Measurements from ENCODE around the gene DLGAP1.

- no peak for TF ChIP-seq POLR2AphosphoS5 (IDR thresholded peaks at IDR 0.05; ENCODE audit: low read depth, low read length)
- TF ChIP-seq, protein P1, sequence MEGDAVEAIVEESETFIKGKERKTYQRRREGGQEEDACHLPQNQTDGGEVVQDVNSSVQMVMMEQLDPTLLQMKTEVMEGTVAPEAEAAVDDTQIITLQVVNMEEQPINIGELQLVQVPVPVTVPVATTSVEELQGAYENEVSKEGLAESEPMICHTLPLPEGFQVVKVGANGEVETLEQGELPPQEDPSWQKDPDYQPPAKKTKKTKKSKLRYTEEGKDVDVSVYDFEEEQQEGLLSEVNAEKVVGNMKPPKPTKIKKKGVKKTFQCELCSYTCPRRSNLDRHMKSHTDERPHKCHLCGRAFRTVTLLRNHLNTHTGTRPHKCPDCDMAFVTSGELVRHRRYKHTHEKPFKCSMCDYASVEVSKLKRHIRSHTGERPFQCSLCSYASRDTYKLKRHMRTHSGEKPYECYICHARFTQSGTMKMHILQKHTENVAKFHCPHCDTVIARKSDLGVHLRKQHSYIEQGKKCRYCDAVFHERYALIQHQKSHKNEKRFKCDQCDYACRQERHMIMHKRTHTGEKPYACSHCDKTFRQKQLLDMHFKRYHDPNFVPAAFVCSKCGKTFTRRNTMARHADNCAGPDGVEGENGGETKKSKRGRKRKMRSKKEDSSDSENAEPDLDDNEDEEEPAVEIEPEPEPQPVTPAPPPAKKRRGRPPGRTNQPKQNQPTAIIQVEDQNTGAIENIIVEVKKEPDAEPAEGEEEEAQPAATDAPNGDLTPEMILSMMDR (IDR thresholded peaks at IDR 0.05; ENCODE audit: control extremely low read depth in 1 of 3, insufficient read depth in 1 of 3, low read depth in 1 of 3, low read length in 3 of 3) = no peak
- TF ChIP-seq SP2 (IDR thresholded peaks at IDR 0.05; ENCODE audit: low read length) = no peak
- no peak for TF ChIP-seq SRF (IDR thresholded peaks at IDR 0.05; ENCODE audit: low read depth, low read length)
Measured at GRCh38 chr18:3590096-3590630, 864.9 kb downstream of the DLGAP1 start.
